GM23338 (cell line): Measurements from ENCODE around the gene PIH1D2. TPM values are rescaled to one million over a fixed set of nuclear protein-coding genes. Genes with fewer than 3 reads are reported as not detected.

Source experiments
- ATAC-seq: fragments of 200-7000 bp; cut with Tn5 transposase; 3 replicates; pipeline ENCODE4 v1.9.1; 2020
- DNase-seq: peaks from one replicate; pipeline ENCODE4 v3.0.0-alpha.2; 2015; ENCODE audit warnings: low spot score
- H2AFZ ChIP-seq: fragments of 200-600 bp; sonication (generic); 2 replicates; pipeline ENCODE4 v1.8.0; 2016; ENCODE audit warnings: antibody characterized with exemption, mild to moderate bottlenecking, moderate library complexity
- H3F3A ChIP-seq: fragments of 200-600 bp; sonication (generic); replicated peaks from 2 replicates; pipeline ENCODE4 v1.8.0; 2017; ENCODE audit warnings: antibody characterized with exemption, mixed run types, low read depth
- H3K27ac ChIP-seq: fragments of 200-600 bp; sonication (generic); 2 replicates; pipeline ENCODE4 v1.6.1; 2016; ENCODE audit warnings: low read depth
- H3K27me3 ChIP-seq: fragments of 200-600 bp; sonication (generic); 2 replicates; pipeline ENCODE4 v1.8.0; 2016; ENCODE audit warnings: mild to moderate bottlenecking, mixed run types, moderate library complexity; ENCODE audit not compliant: insufficient read depth
- H3K36me3 ChIP-seq: fragments of 200-600 bp; sonication (generic); 2 replicates; pipeline ENCODE4 v1.8.0; 2016; ENCODE audit warnings: mild to moderate bottlenecking; ENCODE audit not compliant: insufficient read depth
- H3K4me1 ChIP-seq: fragments of 200-600 bp; sonication (generic); 2 replicates; pipeline ENCODE4 v1.8.0; 2016; ENCODE audit warnings: mild to moderate bottlenecking, moderate library complexity; ENCODE audit not compliant: insufficient read depth
- H3K4me2 ChIP-seq: fragments of 200-600 bp; sonication (generic); 2 replicates; pipeline ENCODE4 v1.7.1; 2017; ENCODE audit warnings: mixed run types
- H3K4me3 ChIP-seq: fragments of 200-600 bp; sonication (generic); 2 replicates; pipeline ENCODE4 v1.6.1; 2016; ENCODE audit warnings: mixed run types
- H3K79me2 ChIP-seq: fragments of 200-600 bp; sonication (generic); replicated peaks from 2 replicates; pipeline ENCODE4 v1.8.0; 2017; ENCODE audit warnings: mild to moderate bottlenecking; ENCODE audit not compliant: insufficient read depth
- H3K9me2 ChIP-seq: fragments of 200-600 bp; sonication (generic); 2 replicates; pipeline ENCODE4 v1.8.0; 2017; ENCODE audit not compliant: insufficient read depth
- H4K20me1 ChIP-seq: fragments of 200-600 bp; sonication (generic); replicated peaks from 2 replicates; pipeline ENCODE4 v1.8.0; 2017; ENCODE audit warnings: mild to moderate bottlenecking; ENCODE audit not compliant: insufficient read depth
- H3K27ac Mint-ChIP-seq: 2 replicates; pipeline ENCODE4 v1.8.0; 2020; ENCODE audit warnings: inconsistent platforms, mild to moderate bottlenecking, moderate library complexity, mixed read lengths
- H3K27me3 Mint-ChIP-seq: 3 replicates; pipeline ENCODE4 v1.8.0; 2022; ENCODE audit warnings: low read depth, mild to moderate bottlenecking, moderate library complexity, mixed read lengths, inconsistent platforms; ENCODE audit not compliant: insufficient read depth, poor library complexity
- H3K36me3 Mint-ChIP-seq: 3 replicates; pipeline ENCODE4 v1.8.0; 2021; ENCODE audit warnings: low read depth, mild to moderate bottlenecking, inconsistent platforms, moderate library complexity, mixed read lengths
- H3K4me1 Mint-ChIP-seq: 3 replicates; pipeline ENCODE4 v1.8.0; 2020; ENCODE audit warnings: mild to moderate bottlenecking, inconsistent platforms, mixed read lengths
- H3K4me3 Mint-ChIP-seq: 3 replicates; pipeline ENCODE4 v1.8.0; 2021; ENCODE audit warnings: moderate library complexity, mild to moderate bottlenecking, inconsistent platforms, mixed read lengths
- H3K9me3 Mint-ChIP-seq: 3 replicates; pipeline ENCODE4 v1.8.0; 2020; ENCODE audit warnings: moderate library complexity, mild to moderate bottlenecking, inconsistent platforms, mixed read lengths
- CREB1 ChIP-seq: fragments of 250-450 bp; sonication (Bioruptor Pico); IDR thresholded peaks from 2 replicates; pipeline ENCODE4 v1.5.0; 2020; ENCODE audit warnings: low read depth, mild to moderate bottlenecking, moderate library complexity
- CTCF ChIP-seq, 2 experiments: fragments of 200-600 bp in 1 of 2; sonication (generic) in 1 of 2; conservative IDR thresholded peaks; 2 replicates each; pipeline versions ENCODE4 v1.5.1 to v1.6.1; 2016 to 2017; ENCODE audit warnings: antibody characterized with exemption in 2 of 2, low read depth in 2 of 2, mild to moderate bottlenecking in 2 of 2, moderate library complexity in 1 of 2
- ETS1 ChIP-seq: IDR thresholded peaks from 2 replicates; pipeline ENCODE4 v1.6.1; 2016; ENCODE audit warnings: antibody characterized with exemption
- EZH2 ChIP-seq: fragments of 200-600 bp; sonication (generic); IDR thresholded peaks from one replicate; pipeline ENCODE4 v1.8.0; 2017; ENCODE audit warnings: antibody characterized with exemption, mild to moderate bottlenecking, low read depth; ENCODE audit not compliant: unreplicated experiment
- EZH2phosphoT487 ChIP-seq: fragments of 200-600 bp; sonication (generic); IDR thresholded peaks from one replicate; pipeline ENCODE4 v1.8.1; 2018; ENCODE audit warnings: antibody characterized with exemption; ENCODE audit not compliant: unreplicated experiment
- JUNB ChIP-seq: IDR thresholded peaks from one replicate; pipeline ENCODE4 v1.6.1; 2016; ENCODE audit warnings: antibody characterized with exemption; ENCODE audit not compliant: unreplicated experiment
- NANOG ChIP-seq: IDR thresholded peaks from 2 replicates; pipeline ENCODE4 v1.6.1; 2016; ENCODE audit warnings: antibody characterized with exemption, borderline replicate concordance
- POLR2AphosphoS5 ChIP-seq: IDR thresholded peaks from 2 replicates; pipeline ENCODE4 v1.6.1; 2016; ENCODE audit warnings: antibody characterized with exemption, low read depth
- REST ChIP-seq: IDR thresholded peaks from one replicate; pipeline ENCODE4 v1.6.1; 2018; ENCODE audit warnings: antibody characterized with exemption; ENCODE audit not compliant: unreplicated experiment
- STAT1 ChIP-seq: IDR thresholded peaks from one replicate; pipeline ENCODE4 v1.6.1; 2016; ENCODE audit warnings: antibody characterized with exemption; ENCODE audit not compliant: unreplicated experiment
- ZNF114 ChIP-seq: fragments of 250-450 bp; sonication (Bioruptor Pico); IDR thresholded peaks from 2 replicates; pipeline ENCODE4 v1.5.0; 2020; ENCODE audit warnings: mild to moderate bottlenecking, moderate library complexity
- ZNF331 ChIP-seq: fragments of 250-450 bp; sonication (Bioruptor Pico); IDR thresholded peaks from 2 replicates; pipeline ENCODE4 v1.5.0; 2020; ENCODE audit warnings: low read depth, mild to moderate bottlenecking, moderate library complexity
- ZNF462 ChIP-seq: fragments of 250-450 bp; sonication (Bioruptor Pico); IDR thresholded peaks from 2 replicates; pipeline ENCODE4 v1.5.0; 2020; ENCODE audit warnings: mild to moderate bottlenecking, moderate library complexity
- polyA plus RNA-seq: library from polyadenylated mRNA; unstranded; fragments of >200 nt; fragmentation: Nextera tagmentation; extraction: Ambion mirVana; gene quantifications from 2 replicates; pipeline ENCODE4 v1.2.1, GENCODE V29; 2016
- total RNA-seq: library from RNA; depleted of rRNA; stranded (reverse); fragments of >200 nt; shearing (Covaris generic); gene quantifications from 2 replicates; pipeline ENCODE4 v1.2.3, GENCODE V29; 2014

The PIH1D2 gene
- total and polyA plus RNA-seq, 2 experiments from 2014 or later = 0.80 to 0.89 TPM

GRCh38 chr11:112057170-112057569 lies 16.6 kb downstream of the PIH1D2 start:
- Histone ChIP-seq H3K79me2 (peaks cover 5% of the 10 kb centered on the region; the same call in 1 of the 2 replicates), H3K4me2 (no peak overlapping the region), H2AFZ (no peak overlapping the region), H3K27ac (no peak overlapping the region), H3K4me1 (no peaks in the 10 kb centered on the region), H3K36me3 (peaks cover 33% of the 10 kb centered on the region), H3K4me3 (no peak overlapping the region), H3F3A (0 out of 2 replicates have a peak, but pooled peaks cover 3% of the 10 kb centered on the region), H3K27me3 (no peaks in the 10 kb centered on the region), H4K20me1 (peaks cover 15% of the 10 kb centered on the region; the same call in 1 of the 2 replicates), H3K9me2 (no peaks in the 10 kb centered on the region)
- Mint-ChIP-seq H3K4me1 (no peaks in the 10 kb centered on the region), H3K4me3 (no peak overlapping the region), H3K36me3 (peaks cover 59% of the 10 kb centered on the region), H3K27me3 (peaks cover 3% of the 10 kb centered on the region), H3K27ac (no peak overlapping the region), H3K9me3 (no peaks in the 10 kb centered on the region)
- no peak for DNase-seq
- TF ChIP-seq POLR2AphosphoS5 = no peak
- TF ChIP-seq REST = no peak
- TF ChIP-seq ZNF462 (CRISPR knock-in tag) = no peak
- no peak for TF ChIP-seq EZH2
- TF ChIP-seq NANOG = no peak
- TF ChIP-seq ETS1 = no peak
- TF ChIP-seq ZNF114 = no peak
- TF ChIP-seq JUNB = no peak
- TF ChIP-seq CREB1 (CRISPR knock-in tag) = no peak
- no peak for TF ChIP-seq STAT1
- no peak for TF ChIP-seq EZH2phosphoT487
- TF ChIP-seq ZNF331 = no peak
- no peak for TF ChIP-seq CTCF (conservative IDR thresholded peaks at IDR 0.05; ENCODE audit: low read depth in 2 of 2)
- no peak for ATAC-seq
